DLD1 (cell line): ENCODE measurements around the gene KCNJ18.
"Not testable (repeated sequence)": the region's sequence is repeated elsewhere in the genome, so short reads cannot be mapped to it uniquely, and the experiment has no call there.

Experiments
- in situ Hi-C: cut with HindIII; loops from 2 replicates; pipeline ENCODE4 v1.10.0; 2017; ENCODE audit warnings: low sequenced_read_pairs

KCNJ18 gene

DNA sequence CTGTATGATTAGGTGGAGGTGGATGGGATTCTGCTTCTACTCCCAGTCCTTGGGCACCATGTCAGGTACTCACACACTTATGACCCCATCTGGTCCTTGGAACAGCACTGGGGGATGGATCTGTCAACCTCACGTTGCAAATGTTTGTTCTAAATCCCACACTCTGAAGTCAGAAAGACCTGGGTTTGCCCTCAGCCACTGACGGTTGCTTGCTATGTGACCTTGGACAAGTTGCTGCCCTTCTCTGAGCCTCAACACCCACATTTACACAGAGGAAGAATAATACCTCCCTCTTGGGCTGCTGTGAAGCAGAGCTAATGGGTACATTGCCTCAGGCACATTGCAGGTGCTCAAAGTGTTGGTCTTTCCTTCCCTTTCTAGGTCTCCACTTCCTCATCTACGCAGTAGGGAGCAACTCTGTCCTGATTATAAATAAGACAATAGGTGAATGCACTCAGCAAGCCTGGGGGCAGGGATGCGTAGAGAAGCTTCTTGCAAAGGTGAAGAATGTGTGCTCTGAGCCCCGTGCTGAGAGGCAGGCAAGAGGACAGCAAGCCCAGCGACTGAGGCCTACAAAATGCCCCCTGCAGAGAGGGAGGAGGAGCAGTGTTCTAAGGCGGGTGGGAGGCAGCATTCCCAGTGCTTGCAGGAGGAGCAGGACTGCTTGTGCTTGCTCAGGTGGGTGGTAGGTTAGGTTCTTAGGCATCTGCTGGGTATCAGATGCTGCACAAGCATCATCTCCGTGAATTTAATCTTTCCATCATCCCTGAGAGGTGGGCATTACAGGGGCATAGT lies 21.8 kb upstream of the KCNJ18 start:
- in situ Hi-C loops: not testable (repeated sequence)

- in situ Hi-C loops: not testable (repeated sequence)
Observed at GRCh38 chr17:21671437-21671836, 20.9 kb upstream of the KCNJ18 start.

DNA sequence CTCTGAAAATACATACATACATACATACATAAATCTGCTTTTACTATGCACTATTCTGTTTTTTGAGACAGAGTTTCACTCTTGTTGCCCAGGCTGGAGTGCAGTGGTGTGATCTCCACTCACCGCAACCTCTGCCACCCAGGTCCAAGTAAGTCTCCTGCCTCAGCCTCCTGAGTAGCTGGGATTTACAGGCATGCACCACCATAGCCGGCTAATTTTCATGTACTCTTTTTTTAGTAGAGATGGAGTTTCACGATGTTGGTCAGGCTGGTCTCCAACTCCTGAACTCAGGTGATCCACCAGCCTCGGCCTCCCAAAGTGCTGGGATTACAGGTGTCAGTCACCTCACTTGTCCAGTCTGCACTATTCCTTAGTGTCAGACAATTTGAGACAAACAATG lies 20.5 kb upstream of the KCNJ18 start:
- in situ Hi-C loops: not testable (repeated sequence)

GRCh38 chr17:21673451-21674241 lies 18.7 kb upstream of the KCNJ18 start:
- in situ Hi-C loops: not testable (repeated sequence)

DNA sequence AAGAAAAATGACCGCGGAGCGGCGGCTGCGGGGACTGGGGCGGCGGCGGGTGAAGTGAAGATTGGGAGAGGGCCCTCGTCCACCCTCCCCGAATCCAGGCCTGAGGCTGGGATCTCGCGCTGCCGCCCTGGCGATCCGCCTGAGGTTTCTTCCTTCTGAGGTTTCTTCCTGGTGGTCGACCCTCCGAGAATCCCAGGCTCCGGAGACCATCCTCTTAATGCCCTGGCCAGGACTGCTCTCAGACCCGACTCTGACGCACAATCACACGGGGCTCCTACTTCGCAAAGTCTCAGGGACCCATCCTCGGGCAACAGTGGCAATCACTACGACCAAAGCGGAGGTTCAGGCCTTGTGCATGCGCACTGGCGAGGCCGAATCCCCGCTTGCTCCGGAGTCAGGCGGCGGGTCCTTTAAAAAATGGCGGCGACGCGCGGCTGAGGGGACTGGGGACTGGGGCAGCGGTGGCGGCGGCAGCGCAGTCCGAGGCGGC lies 18.0 kb upstream of the KCNJ18 start:
- in situ Hi-C loops: no loop called here

DNA sequence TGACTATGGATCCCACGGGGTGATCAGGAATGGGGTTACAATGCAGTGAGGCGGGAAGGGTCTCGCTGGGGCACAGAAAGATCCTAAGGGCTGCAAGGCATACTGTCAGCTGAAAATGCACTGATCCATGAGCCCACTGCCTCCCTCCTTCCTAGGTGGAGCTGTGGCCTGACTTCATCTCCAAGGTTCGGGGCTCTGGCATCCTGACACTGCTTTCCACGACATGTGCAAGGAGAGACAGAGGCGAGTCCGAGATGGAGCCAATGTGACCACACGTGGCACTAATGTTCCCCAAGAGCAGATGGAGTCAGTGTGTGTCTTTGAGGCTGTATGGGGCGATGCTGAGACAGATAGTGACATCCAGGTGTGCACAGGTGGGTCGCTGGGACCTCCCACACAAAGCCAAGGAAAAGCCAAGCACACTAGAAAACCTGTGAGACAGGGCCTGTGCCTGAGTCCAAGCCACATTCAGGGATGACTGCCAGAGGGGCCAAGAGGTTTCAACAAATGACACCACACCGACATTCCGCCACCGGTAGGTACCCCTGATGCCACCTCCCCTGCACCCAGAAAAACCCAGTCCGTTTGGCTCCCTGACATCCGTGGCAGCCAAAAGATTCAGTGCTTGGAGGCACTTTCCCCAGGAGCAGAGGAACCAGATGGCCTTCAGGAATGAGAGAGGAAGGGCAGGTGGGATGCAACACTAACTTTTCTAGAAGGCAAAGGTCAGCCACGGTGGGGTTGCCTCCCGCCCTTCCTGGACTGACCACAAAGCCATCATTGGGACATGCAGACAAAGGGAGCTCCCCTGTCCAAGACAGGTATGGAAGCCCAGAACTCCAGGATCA lies 17.2 kb upstream of the KCNJ18 start:
- in situ Hi-C loops: not testable (repeated sequence)

- in situ Hi-C loops: not testable (repeated sequence)
Observed at GRCh38 chr17:21675739-21676130, 16.6 kb upstream of the KCNJ18 start.

- in situ Hi-C loops: no loop called here
Observed at GRCh38 chr17:21676281-21677111, 15.8 kb upstream of the KCNJ18 start.

GRCh38 chr17:21677126-21677910 lies 15.0 kb upstream of the KCNJ18 start:
- in situ Hi-C loops: no loop called here

DNA sequence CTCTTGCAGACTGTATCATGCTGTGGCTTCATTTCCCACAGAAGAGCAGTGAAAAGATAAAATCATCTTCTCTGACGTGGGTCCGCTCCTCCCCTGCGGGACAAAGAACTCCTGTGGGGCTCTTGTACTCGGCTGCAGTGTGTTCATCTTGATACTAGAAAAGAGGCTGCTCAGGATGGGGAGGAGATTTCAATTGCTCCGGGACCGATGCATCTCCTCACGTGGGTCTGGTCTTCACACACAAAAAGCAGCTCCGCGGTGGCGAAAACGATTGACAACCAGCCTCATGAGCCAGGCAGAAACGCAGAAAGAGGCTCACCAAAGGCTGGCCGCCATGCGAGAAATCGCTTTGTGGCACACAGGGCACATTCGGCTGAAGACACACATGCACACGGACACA lies 14.4 kb upstream of the KCNJ18 start:
- in situ Hi-C loops: no loop called here

- in situ Hi-C loops: no loop called here
Observed at GRCh38 chr17:21678393-21679081, 13.8 kb upstream of the KCNJ18 start.

DNA sequence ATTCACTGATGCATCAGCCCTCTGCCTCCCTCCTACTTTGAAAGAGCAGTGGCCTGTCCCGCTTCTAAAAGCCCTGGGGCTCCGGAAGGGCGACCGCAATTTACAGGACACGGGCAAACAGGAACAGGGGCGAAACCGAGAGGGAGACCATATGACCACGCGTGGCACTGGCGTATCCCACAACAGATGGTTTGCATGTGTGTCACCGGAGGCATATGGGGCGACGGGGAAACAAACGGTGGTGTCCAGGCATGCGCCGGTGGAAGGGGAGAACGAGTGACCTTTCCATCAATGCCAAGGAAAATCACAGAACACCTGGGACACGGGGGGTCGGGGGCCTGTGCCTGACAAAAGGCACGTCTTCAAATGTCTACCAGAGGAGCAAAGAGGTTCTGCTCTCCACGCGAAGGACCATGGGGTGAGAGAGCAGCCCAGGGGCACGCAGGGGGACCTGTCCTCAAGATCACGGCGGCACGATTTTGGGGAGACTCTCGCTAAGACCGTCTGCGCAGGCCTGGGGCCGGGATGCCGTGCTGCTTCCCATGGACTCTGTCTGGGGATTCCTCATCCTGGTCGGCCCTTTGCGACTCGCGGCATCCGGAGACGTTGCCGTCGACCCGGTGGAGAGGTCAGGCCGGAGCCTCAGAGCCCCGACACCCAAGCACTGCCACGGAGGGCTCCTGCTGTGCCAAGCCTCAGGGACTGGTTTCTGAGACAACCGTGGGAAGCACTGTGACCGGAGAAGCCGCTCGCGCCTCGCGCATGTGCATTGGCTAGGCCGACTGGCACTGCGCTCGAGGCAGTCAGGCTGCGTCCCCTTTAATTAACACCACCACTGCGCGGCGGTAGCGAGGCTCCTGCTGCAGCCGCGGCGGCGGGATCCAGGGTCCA lies 12.8 kb upstream of the KCNJ18 start:
- in situ Hi-C loops: no loop called here

- in situ Hi-C loops: no loop called here
Observed at GRCh38 chr17:21680366-21680765, 12.0 kb upstream of the KCNJ18 start.

- in situ Hi-C loops: not testable (repeated sequence)
Observed at GRCh38 chr17:21680850-21681351, 11.4 kb upstream of the KCNJ18 start.

DNA sequence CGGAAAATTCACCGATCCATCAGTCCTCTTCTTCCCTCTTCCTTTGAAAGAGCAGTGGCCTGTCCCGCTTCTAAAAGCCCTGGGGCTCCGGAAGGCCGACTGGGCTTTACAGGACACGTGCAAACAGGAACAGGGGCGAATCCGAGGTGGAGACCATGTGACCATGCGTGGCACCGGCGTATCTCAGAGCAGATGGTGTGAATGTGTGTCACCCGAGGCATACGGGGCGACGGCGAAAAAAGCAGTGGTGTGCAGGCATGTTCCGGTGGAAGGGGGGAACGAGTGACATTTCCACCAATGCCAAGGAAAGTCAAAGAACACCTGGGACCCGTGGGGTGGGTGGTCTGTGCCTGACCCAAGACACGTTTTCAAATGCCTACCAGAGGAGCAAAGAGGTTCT lies 10.7 kb upstream of the KCNJ18 start:
- in situ Hi-C loops: not testable (repeated sequence)

GRCh38 chr17:21682130-21682529 lies 10.2 kb upstream of the KCNJ18 start:
- in situ Hi-C loops: not testable (repeated sequence)

- in situ Hi-C loops: not testable (repeated sequence)
Observed at GRCh38 chr17:21683142-21683712, 9.1 kb upstream of the KCNJ18 start.
